Tibial nerve (tissue), 4 donors: ENCODE results near the gene PCDHGA8. TPM values are rescaled to one million over a fixed set of nuclear protein-coding genes. Genes with fewer than 3 reads are reported as not detected.

Source experiments
- DNase-seq, 2 donors: peaks; one replicate each; pipeline ENCODE4 v3.0.0-alpha.2; 2019; ENCODE audit warnings: low spot score in 2 of 2
- H3K27ac ChIP-seq, 4 donors: fragments of 200-600 bp; sonication (generic) in 3 of 4; one replicate each; pipeline ENCODE4 v1.5.1; 2017 to 2019; ENCODE audit warnings: mild to moderate bottlenecking in 1 of 4
- H3K27me3 ChIP-seq, 2 donors: fragments of 200-600 bp; sonication (generic) in 1 of 2; one replicate each; pipeline versions ENCODE4 v1.5.1 to v1.6.0; 2017 to 2019
- H3K36me3 ChIP-seq, 3 donors: fragments of 200-600 bp; sonication (generic); one replicate each; pipeline ENCODE4 v1.5.1; 2018 to 2019
- H3K4me1 ChIP-seq, 4 donors: fragments of 200-600 bp; sonication (generic) in 3 of 4; one replicate each; pipeline ENCODE4 v1.5.1; 2017 to 2019
- H3K4me3 ChIP-seq, 4 donors: fragments of 200-600 bp; sonication (generic) in 3 of 4; one replicate each; pipeline ENCODE4 v1.5.1; 2017 to 2019; ENCODE audit warnings: mild to moderate bottlenecking in 1 of 4, moderate library complexity in 1 of 4
- H3K9me3 ChIP-seq, 4 donors: fragments of 200-600 bp; sonication (generic) in 3 of 4; one replicate each; pipeline ENCODE4 v1.5.1; 2017 to 2019
- CTCF ChIP-seq, 5 experiments: fragments of 200-600 bp in 3 of 5; fragments of 450-650 bp in 2 of 5; sonication (generic) in 3 of 5; IDR thresholded peaks; one replicate each; pipeline ENCODE4 v1.5.1; 2016 to 2019; ENCODE audit warnings: antibody characterized with exemption in 5 of 5, mild to moderate bottlenecking in 3 of 5, moderate library complexity in 2 of 5
- EP300 ChIP-seq, 2 donors: sonication (generic); formaldehyde crosslinking; IDR thresholded peaks; one replicate each; pipeline ENCODE4 v1.6.1; 2017; ENCODE audit warnings: antibody characterized with exemption in 2 of 2, mild to moderate bottlenecking in 1 of 2
- POLR2A ChIP-seq, 2 donors: fragments of 450-650 bp; IDR thresholded peaks; one replicate each; pipeline ENCODE4 v1.6.1; 2017; ENCODE audit warnings: antibody characterized with exemption in 2 of 2, mild to moderate bottlenecking in 2 of 2, moderate library complexity in 2 of 2
- WGBS, 2 donors: methylation state at CpG; one replicate each; pipeline ENCODE4 v1.1.5; 2018; 5-methylcytosine and 5-hydroxymethylcytosine counted together
- total RNA-seq, 4 donors: library from RNA; depleted of rRNA; stranded (reverse); fragments of >200 nt; gene quantifications; one replicate each; pipeline ENCODE4 v1.1.0, GENCODE V29; 2016

The PCDHGA8 gene
- total RNA-seq, 4 donors from 2014 or later = 5.5 to 9.3 (median 6.6) TPM

- TF ChIP-seq POLR2A (IDR thresholded peaks at IDR 0.05) (no peak), EP300 (IDR thresholded peaks at IDR 0.05) (no peak), CTCF (IDR thresholded peaks at IDR 0.05) (no peak)
- DNase-seq = no peak
- no peak overlapping the region for H3K4me3 ChIP-seq
- no peaks in the 10 kb centered on the region for H3K4me1 ChIP-seq
- H3K27me3 ChIP-seq = no peaks in the 10 kb centered on the region
- H3K36me3 ChIP-seq = peaks cover 0 to 33% (median 0%) of the 10 kb centered on the region in 3 donors
- H3K27ac ChIP-seq = no peak overlapping the region
- H3K9me3 ChIP-seq = peaks cover 0 to 99% (median 54%) of the 10 kb centered on the region in 4 donors
Measured at GRCh38 chr5:141362719-141363118, 29.7 kb upstream of the PCDHGA8 start.

GRCh38 chr5:141363952-141364660 is 28.3 kb upstream of the PCDHGA8 start, which contains the start of gene PCDHGA5:
Gene PCDHGA5, plus strand, starts transcription at chr5:141364162. Its CDS starts 169 bp downstream, at chr5:141364331.
- no peak for DNase-seq
- no peak for TF ChIP-seq EP300 (IDR thresholded peaks at IDR 0.05)
- no peak for TF ChIP-seq CTCF (IDR thresholded peaks at IDR 0.05)
- H3K4me3 ChIP-seq = peak within 1 kb of the TSS in 1 of 4 donors; percentile 20
- no peaks in the 10 kb centered on the region for H3K4me1 ChIP-seq
- 19 to 22% methylated on average over 34 of the region's 34 CpGs for WGBS, 2 donors
- no peaks in the 10 kb centered on the region for H3K27me3 ChIP-seq
- peaks cover 0 to 29% (median 0%) of the 10 kb centered on the region in 3 donors for H3K36me3 ChIP-seq
- peaks cover 0 to 99% (median 47%) of the 10 kb centered on the region in 4 donors for H3K9me3 ChIP-seq
- H3K27ac ChIP-seq = no peak within 1 kb of the TSS

- Histone ChIP-seq H3K27me3 (no peaks in the 10 kb centered on the region), H3K36me3 (peaks cover 0 to 25% (median 0%) of the 10 kb centered on the region in 3 donors), H3K4me3 (no peak overlapping the region), H3K9me3 (peaks cover 0 to 99% (median 45%) of the 10 kb centered on the region in 4 donors), H3K27ac (no peak overlapping the region), H3K4me1 (no peaks in the 10 kb centered on the region)
- TF ChIP-seq CTCF (IDR thresholded peaks at IDR 0.05) = no peak
- no peak for TF ChIP-seq EP300 (IDR thresholded peaks at IDR 0.05)
- no peak for TF ChIP-seq POLR2A (IDR thresholded peaks at IDR 0.05)
- 39 to 43% methylated on average over 35 to 46 of the region's 46 CpGs for WGBS, 2 donors
- DNase-seq = no peak
Measured at GRCh38 chr5:141366016-141366896, 26.2 kb upstream of the PCDHGA8 start.

GRCh38 chr5:141369994-141370848 is 22.2 kb upstream of the PCDHGA8 start, which contains the start of gene PCDHGB3:
Gene PCDHGB3, plus strand, starts transcription at chr5:141370242. Its CDS starts 153 bp downstream, at chr5:141370395.
- Histone ChIP-seq H3K27ac (no peak within 1 kb of the TSS), H3K27me3 (no peaks in the 10 kb centered on the region), H3K4me1 (no peaks in the 10 kb centered on the region), H3K4me3 (peak within 1 kb of the TSS in 2 of 4 donors; percentile 8 to 34), H3K9me3 (peaks cover 0 to 100% (median 45%) of the 10 kb centered on the region in 4 donors), H3K36me3 (peaks cover 0 to 23% (median 0%) of the 10 kb centered on the region in 3 donors)
- WGBS, 2 donors = 17 to 26% methylated on average over 32 of the region's 32 CpGs
- no peak for DNase-seq
- TF ChIP-seq POLR2A (IDR thresholded peaks at IDR 0.05) = no peak
- TF ChIP-seq CTCF (IDR thresholded peaks at IDR 0.05) = peak in 2 of 5 experiments; percentile 13 to 15
- TF ChIP-seq EP300 (IDR thresholded peaks at IDR 0.05) = no peak
